ENCODE data around the gene FBXO31. TPM values are rescaled to one million over a fixed set of nuclear protein-coding genes. Genes with fewer than 3 reads are reported as not detected.

Gene FBXO31
- total and polyA plus RNA-seq, 10 of the 15 experiments (the other 5 are each of a cell fraction or from before 2014, with no cell fraction given), result 0.19 to 33.1 (median 10.3) TPM

- TF ChIP-seq YBX1 (IDR thresholded peaks at IDR 0.05) (no peak), HDGF (IDR thresholded peaks at IDR 0.05) (peak; percentile 53), DPF2 (IDR thresholded peaks at IDR 0.05) (peak; percentile 56; the same call in 1 of the 2 replicates), IRF3 (IDR thresholded peaks at IDR 0.05) (peak; percentile 65; the same call in 1 of the 2 replicates), POLR2A (IDR thresholded peaks at IDR 0.05; ENCODE audit: low read depth, low read length) (peak; percentile 94), RUNX3 (IDR thresholded peaks at IDR 0.05; ENCODE audit: low read length) (peak; percentile 28; the same call in 1 of the 2 replicates), SP1 (IDR thresholded peaks at IDR 0.05; ENCODE audit: low read depth, low read length) (peak; percentile 88), LARP7 (IDR thresholded peaks at IDR 0.05) (peak; percentile 87), RELA (IDR thresholded peaks at IDR 0.05; ENCODE audit: borderline replicate concordance, partially characterized antibody) (no peak), RFX5 (IDR thresholded peaks at IDR 0.05; ENCODE audit: low read depth, low read length) (no peak), HCFC1 (IDR thresholded peaks at IDR 0.05; ENCODE audit: low read length) (peak; percentile 25; the same call in 1 of the 2 replicates), STAT3 (IDR thresholded peaks at IDR 0.05; ENCODE audit: low read depth, low read length) (no peak), POLR2AphosphoS5 (IDR thresholded peaks at IDR 0.05; ENCODE audit: low read length) (peak; percentile 87), TARDBP (IDR thresholded peaks at IDR 0.05; ENCODE audit: borderline replicate concordance) (no peak), BHLHE40 (IDR thresholded peaks at IDR 0.05; ENCODE audit: borderline replicate concordance in 1 of 2, low read depth in 2 of 2, low read length in 1 of 2) (peak in 1 of 2 experiments; percentile 5; a peak in 1 of 4 replicates), NFYB (IDR thresholded peaks at IDR 0.05; ENCODE audit: insufficient read depth, low read depth, low read length) (peak; percentile 85), EGR1 (IDR thresholded peaks at IDR 0.05; ENCODE audit: borderline replicate concordance in 1 of 2, low read depth in 2 of 2, low read length in 2 of 2) (0 out of 3 replicates have a peak, but pooled peaks of 1 of the 2 experiments have one; percentile 2), SMAD1 (IDR thresholded peaks at IDR 0.05; ENCODE audit: low read depth, partially characterized antibody) (no peak), JUND (IDR thresholded peaks at IDR 0.05; ENCODE audit: low read depth, low read length) (no peak), ASH2L (IDR thresholded peaks at IDR 0.05; ENCODE audit: borderline replicate concordance, low read depth) (no peak), IKZF1 (conservative IDR thresholded peaks at IDR 0.05) (peak; percentile 65), SMC3 (IDR thresholded peaks at IDR 0.05; ENCODE audit: borderline replicate concordance, low read length) (peak; percentile 32; the same call in 1 of the 2 replicates)
- TF ChIP-seq, protein P1, sequence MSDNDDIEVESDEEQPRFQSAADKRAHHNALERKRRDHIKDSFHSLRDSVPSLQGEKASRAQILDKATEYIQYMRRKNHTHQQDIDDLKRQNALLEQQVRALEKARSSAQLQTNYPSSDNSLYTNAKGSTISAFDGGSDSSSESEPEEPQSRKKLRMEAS (IDR thresholded peaks at IDR 0.05; ENCODE audit: low read depth, low read length), result no peak
- TF ChIP-seq, protein P2, sequence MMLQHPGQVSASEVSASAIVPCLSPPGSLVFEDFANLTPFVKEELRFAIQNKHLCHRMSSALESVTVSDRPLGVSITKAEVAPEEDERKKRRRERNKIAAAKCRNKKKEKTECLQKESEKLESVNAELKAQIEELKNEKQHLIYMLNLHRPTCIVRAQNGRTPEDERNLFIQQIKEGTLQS (IDR thresholded peaks at IDR 0.05; ENCODE audit: borderline replicate concordance, extremely low read depth, low read depth, low read length), result no peak
- TF ChIP-seq, protein P3, sequence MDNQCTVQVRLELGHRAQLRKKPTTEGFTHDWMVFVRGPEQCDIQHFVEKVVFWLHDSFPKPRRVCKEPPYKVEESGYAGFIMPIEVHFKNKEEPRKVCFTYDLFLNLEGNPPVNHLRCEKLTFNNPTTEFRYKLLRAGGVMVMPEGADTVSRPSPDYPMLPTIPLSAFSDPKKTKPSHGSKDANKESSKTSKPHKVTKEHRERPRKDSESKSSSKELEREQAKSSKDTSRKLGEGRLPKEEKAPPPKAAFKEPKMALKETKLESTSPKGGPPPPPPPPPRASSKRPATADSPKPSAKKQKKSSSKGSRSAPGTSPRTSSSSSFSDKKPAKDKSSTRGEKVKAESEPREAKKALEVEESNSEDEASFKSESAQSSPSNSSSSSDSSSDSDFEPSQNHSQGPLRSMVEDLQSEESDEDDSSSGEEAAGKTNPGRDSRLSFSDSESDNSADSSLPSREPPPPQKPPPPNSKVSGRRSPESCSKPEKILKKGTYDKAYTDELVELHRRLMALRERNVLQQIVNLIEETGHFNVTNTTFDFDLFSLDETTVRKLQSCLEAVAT (IDR thresholded peaks at IDR 0.05), result peak; percentile 64; the same call in 1 of the 2 replicates
- TF ChIP-seq, protein P4, sequence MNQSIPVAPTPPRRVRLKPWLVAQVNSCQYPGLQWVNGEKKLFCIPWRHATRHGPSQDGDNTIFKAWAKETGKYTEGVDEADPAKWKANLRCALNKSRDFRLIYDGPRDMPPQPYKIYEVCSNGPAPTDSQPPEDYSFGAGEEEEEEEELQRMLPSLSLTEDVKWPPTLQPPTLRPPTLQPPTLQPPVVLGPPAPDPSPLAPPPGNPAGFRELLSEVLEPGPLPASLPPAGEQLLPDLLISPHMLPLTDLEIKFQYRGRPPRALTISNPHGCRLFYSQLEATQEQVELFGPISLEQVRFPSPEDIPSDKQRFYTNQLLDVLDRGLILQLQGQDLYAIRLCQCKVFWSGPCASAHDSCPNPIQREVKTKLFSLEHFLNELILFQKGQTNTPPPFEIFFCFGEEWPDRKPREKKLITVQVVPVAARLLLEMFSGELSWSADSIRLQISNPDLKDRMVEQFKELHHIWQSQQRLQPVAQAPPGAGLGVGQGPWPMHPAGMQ (IDR thresholded peaks at IDR 0.05; ENCODE audit: borderline replicate concordance), result 0 out of 2 replicates have a peak, but pooled peaks have one; percentile 12
Observed at GRCh38 chr16:87316923-87317749, 66.4 kb downstream of the FBXO31 start, which contains the start of gene C16orf95 (continued).
